Naive thymus-derived CD8-positive, alpha-beta T cell (primary cell): ENCODE data around the gene CSMD2. TPM values are rescaled to one million over a fixed set of nuclear protein-coding genes. Genes with fewer than 3 reads are reported as not detected.

Experiments
- ATAC-seq, 2 donors: fragments of 150-1000 bp; cut with Tn5 transposase in 1 of 2; sonication (Bioruptor Pico), chemical (Tn5 transposase) in 1 of 2; 1 replicate in 1 of 2; 2 replicates in 1 of 2; pipeline ENCODE4 v1.10.0; 2021; ENCODE audit warnings: mild to moderate bottlenecking in 2 of 2, moderate library complexity in 2 of 2
- POLR2A ChIA-PET: fragments of 350-600 bp; sonication (Branson Sonifier 250); formaldehyde crosslinking; loops from one replicate; lab custom pipeline; 2021; ENCODE audit warnings: antibody characterized with exemption; lab: Charles Lee
- DNase-seq, 10 donors: peaks; one replicate each; pipeline versions ENCODE4 v3.0.0 to v3.0.0-alpha.2; 2020 to 2022
- H3K27ac Mint-ChIP-seq, 10 donors: one replicate each; pipeline ENCODE4 v1.8.0; 2020 to 2022; ENCODE audit warnings: mild to moderate bottlenecking in 10 of 10, mixed read lengths in 10 of 10, moderate library complexity in 4 of 10, inconsistent platforms in 1 of 10
- H3K27me3 Mint-ChIP-seq, 5 donors: one replicate each; pipeline ENCODE4 v1.8.0; 2021 to 2022; ENCODE audit warnings: mixed read lengths in 5 of 5
- H3K36me3 Mint-ChIP-seq, 3 donors: one replicate each; pipeline ENCODE4 v1.8.0; 2020 to 2022; ENCODE audit warnings: mixed read lengths in 3 of 3, mild to moderate bottlenecking in 2 of 3, inconsistent platforms in 1 of 3
- H3K4me1 Mint-ChIP-seq, 4 donors: one replicate each; pipeline ENCODE4 v1.8.0; 2021 to 2022; ENCODE audit warnings: mixed read lengths in 4 of 4
- H3K4me3 Mint-ChIP-seq, 10 donors: one replicate each; pipeline ENCODE4 v1.8.0; 2020 to 2022; ENCODE audit warnings: mild to moderate bottlenecking in 10 of 10, mixed read lengths in 10 of 10, moderate library complexity in 6 of 10, inconsistent platforms in 1 of 10
- H3K9me3 Mint-ChIP-seq, 9 donors: one replicate each; pipeline ENCODE4 v1.8.0; 2020 to 2022; ENCODE audit warnings: mixed read lengths in 9 of 9, mild to moderate bottlenecking in 3 of 9, inconsistent platforms in 1 of 9, moderate library complexity in 1 of 9
- polyA plus RNA-seq, 3 donors: library from polyadenylated mRNA; unstranded; fragments of 300-500 nt; fragmentation: Illumina TruSeq; gene quantifications; one replicate each; pipeline ENCODE4 v1.2.3, GENCODE V29; 2021
- total RNA-seq, 8 experiments: library from RNA in 2 of 8; stranded (reverse) in 2 of 8; gene quantifications; one replicate each; pipeline ENCODE4 v1.2.3 and lab custom pipeline; 2021 to 2026

CSMD2 gene
- total and polyA plus RNA-seq, 5 experiments from 2014 or later: not detected

DNA sequence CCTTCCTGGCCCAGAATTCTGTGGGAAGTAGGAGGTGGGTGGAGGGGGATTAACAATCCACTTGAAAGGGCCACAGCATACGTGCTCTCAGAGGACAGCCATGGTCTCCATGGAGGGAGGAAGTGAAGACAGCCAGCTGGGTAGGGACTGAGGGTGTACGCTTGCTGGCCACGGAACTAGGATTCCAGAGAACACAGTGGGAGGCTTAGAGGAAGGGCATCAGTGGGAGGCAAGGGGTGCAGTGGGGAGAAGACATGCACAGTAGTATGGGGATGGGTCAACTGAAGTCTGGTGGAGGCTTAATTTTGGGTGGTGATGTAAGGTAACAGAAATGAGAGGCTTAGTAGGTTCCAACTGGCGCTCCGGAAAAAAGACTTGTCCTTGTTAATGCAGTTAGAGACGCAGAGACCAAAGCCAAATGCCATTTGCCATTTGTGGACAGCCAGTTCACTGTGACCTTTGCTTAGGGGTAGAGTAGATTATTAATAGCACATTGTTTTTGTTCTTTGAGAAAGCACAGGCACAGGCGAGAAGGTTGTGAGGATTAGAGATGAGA lies 589.6 kb downstream of the CSMD2 start:
- DNase-seq: no peak
- Mint-ChIP-seq H3K27me3 (peaks cover 25 to 67% (median 52%) of the 10 kb centered on the region in 5 donors), H3K27ac (no peak overlapping the region), H3K36me3 (no peaks in the 10 kb centered on the region), H3K9me3 (peaks cover 0 to 2% (median 0%) of the 10 kb centered on the region in 9 donors), H3K4me1 (no peaks in the 10 kb centered on the region), H3K4me3 (no peak overlapping the region)
- ATAC-seq: no peak
- POLR2A ChIA-PET: no interaction called here

DNA sequence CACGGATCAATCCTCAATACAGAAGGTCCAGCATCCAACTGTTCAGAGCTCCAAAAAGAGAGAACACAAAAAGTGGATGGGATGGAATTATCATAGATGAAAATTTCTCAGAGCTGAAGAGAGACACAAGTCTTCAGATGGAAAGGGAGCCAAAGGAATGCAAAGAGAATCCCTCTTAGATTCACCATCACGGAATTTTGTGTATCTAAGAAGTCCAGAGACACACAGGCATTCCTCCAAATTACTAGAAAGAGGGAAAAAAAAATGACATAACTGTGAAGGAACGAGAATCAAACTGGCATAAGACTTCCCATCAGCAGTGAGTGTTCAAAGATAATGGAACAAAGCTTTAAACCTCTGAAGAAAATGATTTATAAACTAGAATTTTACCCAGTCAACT lies 591.4 kb downstream of the CSMD2 start:
- POLR2A ChIA-PET: no interaction called here
- Mint-ChIP-seq H3K4me3 (no peak overlapping the region), H3K27me3 (peaks cover 24 to 59% (median 48%) of the 10 kb centered on the region in 5 donors)

DNA sequence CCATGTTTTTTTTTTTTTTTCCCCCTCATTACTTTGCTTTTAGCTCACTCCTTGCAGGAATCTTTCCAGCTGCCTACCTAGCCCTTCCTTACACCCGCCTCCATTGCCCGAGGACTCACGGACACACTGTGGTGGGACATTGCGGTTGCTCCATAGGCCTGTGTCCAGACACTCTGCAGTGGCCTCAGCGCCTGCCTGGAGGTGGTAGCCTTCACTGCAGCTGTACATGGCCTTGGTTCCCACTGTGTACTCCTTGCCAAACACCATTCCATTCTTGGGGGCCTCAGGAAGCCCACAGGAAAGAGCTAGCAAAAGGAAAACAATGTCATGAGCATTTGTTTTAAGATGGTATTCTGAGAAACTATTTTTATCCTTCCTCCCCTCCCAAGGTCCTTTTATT lies 592.6 kb downstream of the CSMD2 start:
- ATAC-seq (no peak), DNase-seq (no peak)
- peaks cover 0 to 2% (median 0%) of the 10 kb centered on the region in 9 donors for H3K9me3 Mint-ChIP-seq
- H3K4me1 Mint-ChIP-seq: no peaks in the 10 kb centered on the region
- H3K36me3 Mint-ChIP-seq: no peaks in the 10 kb centered on the region
- H3K27ac Mint-ChIP-seq: no peak overlapping the region
- no peak overlapping the region for H3K4me3 Mint-ChIP-seq
- H3K27me3 Mint-ChIP-seq: peaks cover 22 to 56% (median 42%) of the 10 kb centered on the region in 5 donors
- POLR2A ChIA-PET: no interaction called here

More for the DNA sequence above, 591.4 kb downstream of the CSMD2 start:
- H3K36me3 Mint-ChIP-seq: no peaks in the 10 kb centered on the region
- H3K9me3 Mint-ChIP-seq: peaks cover 0 to 2% (median 0%) of the 10 kb centered on the region in 9 donors
- H3K27ac Mint-ChIP-seq: no peak overlapping the region
- no peak for DNase-seq
- no peaks in the 10 kb centered on the region for H3K4me1 Mint-ChIP-seq
- ATAC-seq: no peak

DNA sequence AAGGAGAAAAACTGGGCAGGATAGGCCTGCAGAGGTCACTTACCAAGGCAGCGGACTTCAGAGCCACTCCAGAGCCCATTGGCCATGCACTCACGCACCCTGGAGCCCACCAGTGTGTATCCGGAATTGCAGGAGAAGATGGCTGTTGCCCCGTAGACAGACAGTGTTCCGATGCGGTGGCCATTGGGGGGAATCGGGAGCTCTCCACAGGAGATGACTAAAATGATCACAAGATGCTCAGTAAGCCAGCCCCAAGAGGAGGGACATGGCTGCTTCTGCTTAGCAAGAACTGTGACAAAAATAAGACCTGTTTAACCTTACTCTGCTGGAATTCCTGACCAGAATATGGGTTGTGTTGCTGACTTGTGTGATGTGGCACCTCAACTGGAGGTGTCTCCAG lies 595.7 kb downstream of the CSMD2 start:
- Mint-ChIP-seq H3K9me3 (peaks cover 0 to 3% (median 0%) of the 10 kb centered on the region in 9 donors), H3K36me3 (no peaks in the 10 kb centered on the region), H3K27me3 (peaks cover 10 to 40% (median 29%) of the 10 kb centered on the region in 5 donors), H3K27ac (no peak overlapping the region), H3K4me3 (no peak overlapping the region), H3K4me1 (no peaks in the 10 kb centered on the region)
- no peak for ATAC-seq
- no peak for DNase-seq
- POLR2A ChIA-PET: no interaction called here

DNA sequence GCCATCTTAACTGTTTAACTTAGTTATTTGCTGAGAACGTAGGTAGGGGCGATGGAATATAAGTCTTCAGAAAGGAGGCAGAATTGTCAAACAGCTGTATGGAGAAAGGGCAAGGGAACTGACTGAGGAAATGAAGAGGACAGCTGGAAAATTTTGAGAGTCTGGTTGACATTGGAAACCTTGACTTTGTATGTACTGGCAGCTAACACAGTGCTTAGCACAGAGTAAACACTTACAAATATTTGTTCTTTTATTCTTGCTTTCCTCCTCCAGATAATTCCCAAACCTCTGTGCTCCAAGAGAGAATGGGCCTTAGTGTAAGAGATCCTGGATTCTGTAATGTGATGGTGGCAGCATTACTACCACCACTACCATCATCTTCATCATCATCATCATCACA lies 601.3 kb downstream of the CSMD2 start:
- ATAC-seq (no peak), DNase-seq (no peak)
- H3K27me3 Mint-ChIP-seq: peaks cover 4 to 35% (median 17%) of the 10 kb centered on the region in 5 donors
- POLR2A ChIA-PET: no interaction called here
- no peaks in the 10 kb centered on the region for H3K4me1 Mint-ChIP-seq
- H3K9me3 Mint-ChIP-seq: peaks cover 0 to 2% (median 0%) of the 10 kb centered on the region in 9 donors
- H3K27ac Mint-ChIP-seq: no peak overlapping the region
- H3K4me3 Mint-ChIP-seq: no peak overlapping the region
- no peaks in the 10 kb centered on the region for H3K36me3 Mint-ChIP-seq

DNA sequence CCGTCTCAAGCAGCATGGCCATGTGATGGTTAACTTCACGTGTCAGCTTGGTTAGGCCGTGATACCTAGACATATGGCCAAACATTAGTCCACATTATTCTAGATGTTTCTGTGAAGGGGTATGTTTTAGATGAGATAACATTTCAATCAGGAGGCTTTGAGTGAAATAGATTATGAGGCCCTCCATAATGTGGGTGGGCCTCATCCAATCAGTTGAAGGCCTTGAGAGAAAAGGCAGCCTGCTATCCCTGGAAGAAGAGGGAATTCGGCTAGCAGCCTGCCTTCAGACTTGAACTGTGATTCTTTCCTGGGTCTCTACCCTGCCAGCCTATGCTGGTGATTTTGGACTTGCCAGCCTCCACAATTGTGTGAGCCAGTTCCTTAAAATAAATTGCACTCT lies 602.5 kb downstream of the CSMD2 start:
- H3K9me3 Mint-ChIP-seq: peaks cover 0 to 2% (median 0%) of the 10 kb centered on the region in 9 donors
- ATAC-seq (no peak), DNase-seq (no peak)
- H3K4me3 Mint-ChIP-seq: no peak overlapping the region
- no peak overlapping the region for H3K27ac Mint-ChIP-seq
- H3K36me3 Mint-ChIP-seq: no peaks in the 10 kb centered on the region
- H3K4me1 Mint-ChIP-seq: no peaks in the 10 kb centered on the region
- peaks cover 6 to 35% (median 14%) of the 10 kb centered on the region in 5 donors for H3K27me3 Mint-ChIP-seq
- POLR2A ChIA-PET: no interaction called here

DNA sequence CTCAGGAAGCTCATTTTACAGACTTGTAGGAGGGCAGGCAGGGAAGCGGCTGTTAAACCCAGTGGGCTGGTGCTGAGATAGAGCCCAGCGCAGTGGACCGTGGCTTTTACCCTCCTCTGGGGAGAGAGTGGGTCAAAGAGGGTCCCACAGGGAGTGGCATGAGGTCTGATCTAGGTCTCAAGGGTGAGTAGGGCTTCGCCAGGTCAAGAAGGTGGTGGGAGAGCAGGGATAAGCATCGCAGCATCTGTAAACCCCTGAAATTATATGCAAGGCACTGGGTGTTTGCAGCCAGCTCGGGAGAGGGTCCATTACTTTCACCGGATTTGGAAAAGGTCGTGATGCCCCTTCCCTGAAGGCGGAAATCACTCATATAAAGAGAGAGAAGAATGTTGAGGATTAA lies 603.5 kb downstream of the CSMD2 start:
- Mint-ChIP-seq H3K4me3 (no peak overlapping the region), H3K27me3 (peaks cover 10 to 35% (median 11%) of the 10 kb centered on the region in 5 donors), H3K4me1 (no peaks in the 10 kb centered on the region), H3K9me3 (peaks cover 0 to 2% (median 0%) of the 10 kb centered on the region in 9 donors), H3K27ac (no peak overlapping the region), H3K36me3 (no peaks in the 10 kb centered on the region)
- ATAC-seq (no peak), DNase-seq (no peak)
- POLR2A ChIA-PET: interaction anchor here (0.6 kb wide), 1 partner anchor 19 kb away, joined by 4 read pairs; no protein-coding TSS in a partner anchor

DNA sequence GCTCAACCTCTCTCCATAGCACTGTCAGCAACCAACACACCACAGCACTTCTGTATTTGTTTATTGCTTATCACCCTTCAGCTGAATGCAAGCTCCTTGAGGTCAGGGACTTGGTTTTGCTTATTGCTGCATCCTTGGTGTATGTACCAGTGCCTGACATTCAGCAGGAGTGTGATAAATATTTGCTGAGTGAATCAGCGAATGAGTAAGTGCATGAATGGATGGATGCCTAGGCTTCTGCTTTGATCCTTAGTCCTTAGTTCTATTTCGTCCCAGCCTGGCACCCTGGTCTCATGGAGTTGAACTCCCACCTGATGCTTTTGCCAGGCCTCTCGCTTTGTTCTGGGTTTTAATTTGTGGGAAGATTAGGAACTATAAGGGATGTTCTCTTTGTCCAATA lies 604.4 kb downstream of the CSMD2 start:
- Mint-ChIP-seq H3K4me3 (no peak overlapping the region), H3K27ac (no peak overlapping the region), H3K27me3 (peaks cover 9 to 35% (median 11%) of the 10 kb centered on the region in 5 donors), H3K4me1 (no peaks in the 10 kb centered on the region), H3K36me3 (no peaks in the 10 kb centered on the region), H3K9me3 (peaks cover 0 to 2% (median 0%) of the 10 kb centered on the region in 9 donors)
- no peak for ATAC-seq
- POLR2A ChIA-PET: interaction anchor here (0.6 kb wide), 1 partner anchor 20 kb away, joined by 4 read pairs; no protein-coding TSS in a partner anchor
- no peak for DNase-seq

DNA sequence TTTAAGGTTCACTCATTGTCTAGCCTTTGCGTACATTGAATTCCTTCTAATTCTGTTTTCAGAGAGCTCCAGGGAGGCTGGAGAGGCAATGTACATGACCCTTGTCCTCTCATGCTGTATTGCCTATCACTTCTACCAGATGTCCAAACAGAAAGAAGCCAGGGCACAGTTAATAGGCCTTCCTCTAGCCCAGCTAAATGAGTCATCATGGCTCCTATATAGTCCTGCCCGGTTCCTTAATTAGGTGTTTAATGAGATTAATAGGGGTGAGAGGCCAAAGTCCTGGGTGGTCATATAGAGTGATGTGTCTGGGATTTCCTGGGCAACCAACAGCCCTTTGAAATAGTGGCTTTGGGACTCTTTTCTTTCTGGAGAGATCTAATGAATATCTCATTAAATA lies 616.3 kb downstream of the CSMD2 start:
- DNase-seq (no peak), ATAC-seq (no peak)
- H3K27ac Mint-ChIP-seq: no peak overlapping the region
- no peaks in the 10 kb centered on the region for H3K4me1 Mint-ChIP-seq
- H3K9me3 Mint-ChIP-seq: peaks cover 0 to 40% (median 15%) of the 10 kb centered on the region in 9 donors
- peaks cover 14 to 55% (median 26%) of the 10 kb centered on the region in 5 donors for H3K27me3 Mint-ChIP-seq
- H3K4me3 Mint-ChIP-seq: no peak overlapping the region
- peaks cover 0 to 11% (median 0%) of the 10 kb centered on the region in 3 donors for H3K36me3 Mint-ChIP-seq
- POLR2A ChIA-PET: no interaction called here

DNA sequence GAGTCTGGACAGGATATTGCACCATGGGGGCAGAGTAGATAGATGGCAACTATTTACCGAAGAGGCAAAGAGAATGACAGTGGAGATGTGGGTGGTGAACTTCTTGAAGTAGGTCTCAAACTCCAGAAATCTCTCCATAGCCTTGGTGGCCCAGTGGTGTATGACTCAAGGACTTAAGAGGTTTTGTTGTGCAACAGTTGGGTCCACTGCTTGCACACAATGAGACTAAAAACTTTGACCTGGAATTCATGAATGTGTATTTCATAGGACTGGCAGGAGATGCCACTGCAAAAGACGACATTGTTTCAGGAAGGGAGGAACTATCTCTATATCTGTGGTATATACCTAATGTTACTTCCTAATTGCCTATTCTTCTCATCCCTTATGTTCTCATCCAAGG lies 616.7 kb downstream of the CSMD2 start:
- Mint-ChIP-seq H3K9me3 (peaks cover 0 to 36% (median 15%) of the 10 kb centered on the region in 9 donors), H3K4me1 (no peaks in the 10 kb centered on the region), H3K27me3 (peaks cover 14 to 55% (median 26%) of the 10 kb centered on the region in 5 donors), H3K36me3 (peaks cover 0 to 7% (median 0%) of the 10 kb centered on the region in 3 donors), H3K27ac (no peak overlapping the region), H3K4me3 (no peak overlapping the region)
- POLR2A ChIA-PET: no interaction called here
- ATAC-seq (no peak), DNase-seq (no peak)

DNA sequence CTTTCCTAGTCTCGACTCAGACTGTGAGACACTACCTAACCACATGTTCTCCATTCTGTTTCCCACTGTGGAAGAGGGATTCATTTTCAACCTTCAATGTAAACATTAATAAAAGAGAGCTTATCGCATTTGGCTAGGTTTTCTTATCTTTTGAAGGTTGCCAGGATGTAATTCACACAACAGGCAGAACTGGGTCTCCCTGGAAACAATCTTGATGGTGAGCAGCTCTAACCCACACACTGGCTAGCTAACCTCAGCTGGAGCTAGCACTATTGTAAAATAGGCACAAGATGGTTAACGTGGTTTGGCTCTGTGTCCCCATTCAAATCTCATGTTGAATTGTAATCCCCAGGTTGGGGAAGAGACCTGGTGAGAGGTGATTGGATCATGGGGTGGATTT lies 617.5 kb downstream of the CSMD2 start:
- Mint-ChIP-seq H3K4me1 (no peaks in the 10 kb centered on the region), H3K27ac (no peak overlapping the region), H3K4me3 (no peak overlapping the region), H3K9me3 (peaks cover 0 to 34% (median 15%) of the 10 kb centered on the region in 9 donors), H3K27me3 (peaks cover 14 to 55% (median 26%) of the 10 kb centered on the region in 5 donors), H3K36me3 (peaks cover 0 to 5% (median 0%) of the 10 kb centered on the region in 3 donors)
- POLR2A ChIA-PET: no interaction called here
- no peak for ATAC-seq
- DNase-seq: no peak

DNA sequence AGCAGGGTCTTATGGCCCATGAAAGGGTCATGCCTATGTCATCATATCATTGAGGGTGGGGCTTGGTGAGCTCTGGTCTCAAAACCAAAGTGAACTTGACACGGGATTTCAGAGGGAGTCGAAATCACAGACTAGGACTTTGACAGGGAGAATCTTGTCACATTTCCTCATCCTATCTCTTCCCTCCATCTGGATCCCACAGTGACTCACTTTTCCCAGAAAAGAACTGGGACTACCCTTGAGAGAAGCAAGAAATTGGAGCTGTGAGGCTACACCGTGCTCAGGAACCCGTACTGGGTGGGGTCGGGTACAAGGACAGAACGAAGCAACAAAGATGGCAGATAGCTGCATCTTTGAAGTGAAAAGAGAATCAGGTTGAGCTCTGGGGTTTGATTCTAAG lies 623.1 kb downstream of the CSMD2 start:
- Mint-ChIP-seq H3K36me3 (no peaks in the 10 kb centered on the region), H3K27ac (no peak overlapping the region), H3K9me3 (no peaks in the 10 kb centered on the region), H3K27me3 (peaks cover 3 to 14% (median 8%) of the 10 kb centered on the region in 5 donors), H3K4me3 (no peak overlapping the region), H3K4me1 (no peaks in the 10 kb centered on the region)
- DNase-seq (no peak), ATAC-seq (no peak)
- POLR2A ChIA-PET: no interaction called here

DNA sequence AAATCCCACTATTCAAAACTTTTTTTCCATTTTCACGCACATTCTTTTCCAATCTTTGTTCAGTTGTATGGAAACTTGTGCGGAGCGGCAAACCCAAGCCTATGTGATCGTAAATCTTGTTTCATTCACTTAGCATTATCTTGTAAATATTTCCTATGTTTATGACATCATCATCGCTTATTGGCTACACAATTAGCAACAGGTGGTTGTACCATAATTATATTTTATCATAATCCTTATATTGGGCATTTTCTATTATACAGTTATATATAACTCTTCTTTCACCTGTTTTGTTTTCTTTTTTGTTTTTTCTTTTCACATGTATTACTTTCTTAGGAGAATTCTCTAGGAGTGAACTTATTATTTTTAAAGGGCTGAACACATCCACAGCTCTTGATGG lies 627.1 kb downstream of the CSMD2 start:
- Mint-ChIP-seq H3K9me3 (no peaks in the 10 kb centered on the region), H3K27ac (no peak overlapping the region), H3K4me1 (no peaks in the 10 kb centered on the region), H3K36me3 (no peaks in the 10 kb centered on the region), H3K4me3 (no peak overlapping the region), H3K27me3 (peaks cover 8 to 31% (median 23%) of the 10 kb centered on the region in 5 donors)
- ATAC-seq: no peak
- POLR2A ChIA-PET: no interaction called here
- DNase-seq: no peak

DNA sequence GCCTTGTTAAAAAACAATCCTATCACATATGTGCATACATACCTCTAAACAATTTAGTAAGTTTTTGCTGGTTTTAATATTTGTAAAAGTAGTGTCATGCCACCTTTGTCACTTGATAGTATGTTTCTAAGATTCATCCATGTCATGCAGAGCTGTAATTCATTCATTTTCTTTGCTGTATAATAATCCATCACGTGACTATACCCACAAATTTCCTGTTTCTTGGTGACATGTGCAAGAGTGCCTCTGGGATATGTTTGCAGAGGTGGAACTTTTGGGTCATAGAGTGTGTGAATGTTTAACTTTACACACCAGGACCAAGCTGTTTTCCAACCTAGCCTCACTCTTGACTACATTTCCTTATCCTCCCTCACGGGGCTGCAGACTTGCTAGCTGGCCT lies 629.7 kb downstream of the CSMD2 start:
- ATAC-seq: no peak
- H3K27ac Mint-ChIP-seq: no peak overlapping the region
- no peaks in the 10 kb centered on the region for H3K36me3 Mint-ChIP-seq
- H3K27me3 Mint-ChIP-seq: peaks cover 11 to 35% (median 27%) of the 10 kb centered on the region in 5 donors
- no peak for DNase-seq
- H3K4me3 Mint-ChIP-seq: no peak overlapping the region
- POLR2A ChIA-PET: no interaction called here
- H3K4me1 Mint-ChIP-seq: no peaks in the 10 kb centered on the region
- H3K9me3 Mint-ChIP-seq: peaks cover 0 to 2% (median 0%) of the 10 kb centered on the region in 9 donors
